B cell (primary cell): Measurements from ENCODE around the gene EXOC4.

Experiments used
- CTCF ChIP-seq: fragments of 200-600 bp; IDR thresholded peaks from one replicate; pipeline ENCODE4 v1.8.0; 2022; ENCODE audit warnings: antibody characterized with exemption, mild to moderate bottlenecking
- EZH2 ChIP-seq: IDR thresholded peaks from 2 replicates; pipeline ENCODE4 v1.6.1; 2012; ENCODE audit warnings: borderline replicate concordance, low read depth, mild to moderate bottlenecking, moderate library complexity, low read length; ENCODE audit not compliant: insufficient read depth, poor library complexity, severe bottlenecking

DNA sequence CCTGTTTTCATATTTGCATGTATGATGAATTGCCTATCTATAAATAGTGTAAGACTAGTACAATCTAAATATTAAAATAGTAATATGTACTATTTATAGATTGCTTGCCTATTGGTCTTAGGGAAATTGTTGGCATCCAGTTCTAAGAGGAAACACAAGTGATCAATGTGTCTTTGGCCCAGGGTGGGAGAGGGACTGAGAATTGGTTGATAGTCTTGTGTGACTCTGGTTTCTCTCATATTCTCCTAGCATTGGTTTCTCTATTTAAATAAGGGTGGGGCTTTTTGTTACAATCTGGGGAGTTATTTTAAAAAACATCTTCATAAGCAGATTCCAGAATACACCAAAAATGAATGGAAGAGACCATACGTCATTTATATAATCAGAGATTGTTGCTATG, 250.1 kb downstream of the EXOC4 start:
- TF ChIP-seq CTCF (no peak), EZH2 (no peak)
